NCI-H446 (cell line): Measurements from ENCODE around the gene AMPH.
A peak's percentile ranks its signal among the peaks of the same experiment; 100 is the strongest.

Source experiments
- DNase-seq, 2 experiments: peaks; one replicate each; lab custom pipeline; 2025; lab: John Stamatoyannopoulos, UW

The AMPH gene

GRCh38 chr7:38462819-38463218 is 168.4 kb downstream of the AMPH start:
- no peak for DNase-seq

DNA sequence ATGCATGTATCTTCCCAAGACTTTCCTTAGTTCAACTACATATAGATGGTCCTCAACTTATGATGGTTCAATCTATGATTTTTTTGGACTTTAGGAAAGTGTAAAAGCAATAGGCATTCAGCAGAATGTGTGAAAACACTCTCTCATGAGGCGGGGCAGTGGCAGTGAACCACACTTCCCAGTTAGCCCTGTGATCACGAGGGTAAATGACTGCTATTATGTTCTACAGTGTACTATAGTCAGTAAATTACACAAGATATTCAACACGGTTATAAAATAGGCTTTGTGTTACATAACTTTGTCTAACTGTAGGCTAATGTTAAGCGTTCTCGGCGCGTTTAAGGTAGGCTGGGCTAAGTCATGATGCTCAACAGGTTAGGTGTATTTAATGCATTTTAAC is 169.3 kb downstream of the AMPH start:
- DNase-seq, result no peak

DNA sequence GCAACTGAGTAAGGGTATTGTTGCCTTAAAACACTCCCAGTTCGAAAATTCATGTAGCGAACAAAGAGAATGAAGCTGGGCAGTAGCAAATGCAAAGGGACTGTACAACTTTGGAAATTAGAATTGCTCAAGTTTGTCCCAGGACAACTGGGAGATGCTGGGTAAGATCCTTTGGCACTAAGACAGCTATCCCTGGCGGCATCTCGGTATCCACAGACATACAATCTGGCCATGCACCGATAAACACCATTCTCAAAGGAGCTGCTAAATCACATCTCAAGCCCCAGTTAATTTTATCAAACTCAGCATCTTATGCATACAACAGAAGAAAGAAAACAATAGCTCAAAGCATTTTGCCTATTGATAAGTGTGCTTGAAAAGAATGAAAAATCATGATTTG is 177.3 kb downstream of the AMPH start:
- DNase-seq, result peak in 1 of 2 experiments; percentile 53

GRCh38 chr7:38453168-38453567 is 178.0 kb downstream of the AMPH start:
- no peak for DNase-seq

GRCh38 chr7:38452681-38453108 is 178.5 kb downstream of the AMPH start:
- DNase-seq, result peak in 1 of 2 experiments; percentile 72

DNA sequence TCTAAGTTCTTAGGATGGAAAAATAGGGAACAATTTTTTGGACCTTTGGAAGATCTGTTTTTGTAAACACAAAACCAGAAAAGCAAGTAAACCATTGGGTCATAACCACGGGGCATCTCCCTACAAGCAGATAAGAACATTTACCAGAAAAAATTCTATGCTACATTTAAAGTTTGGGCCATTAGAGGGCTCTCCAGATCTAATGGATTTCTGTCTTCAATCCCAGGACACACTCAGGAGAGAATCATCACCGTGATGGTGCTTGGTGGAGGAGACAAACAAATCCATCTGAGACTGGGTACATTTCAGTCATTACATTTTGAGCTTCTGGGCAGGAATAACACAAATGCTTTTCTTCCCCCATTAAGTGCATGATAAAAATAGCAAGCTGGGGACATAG is 179.3 kb downstream of the AMPH start:
- DNase-seq, result peak; percentile 22 to 72

GRCh38 chr7:38448584-38449234 is 182.5 kb downstream of the AMPH start:
- DNase-seq, result no peak

DNA sequence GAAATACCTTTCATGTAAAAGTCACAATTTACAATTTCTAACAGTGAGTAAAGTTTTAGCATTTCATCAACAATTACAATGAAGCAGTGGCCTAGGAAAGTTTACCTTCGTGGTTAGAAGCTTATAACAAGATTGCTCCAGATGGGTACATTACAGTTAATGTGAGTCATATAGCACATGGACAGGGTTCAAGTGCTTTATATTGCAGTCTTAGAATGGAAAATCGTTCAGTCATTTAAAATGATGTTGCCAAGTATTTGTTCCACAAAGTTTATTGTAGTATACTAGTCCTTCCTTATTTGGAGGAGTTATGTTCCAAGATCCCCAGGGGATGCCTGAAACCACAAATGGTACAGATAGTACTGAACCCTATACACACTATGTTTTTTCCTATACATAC is 183.1 kb downstream of the AMPH start:
- no peak for DNase-seq

DNA sequence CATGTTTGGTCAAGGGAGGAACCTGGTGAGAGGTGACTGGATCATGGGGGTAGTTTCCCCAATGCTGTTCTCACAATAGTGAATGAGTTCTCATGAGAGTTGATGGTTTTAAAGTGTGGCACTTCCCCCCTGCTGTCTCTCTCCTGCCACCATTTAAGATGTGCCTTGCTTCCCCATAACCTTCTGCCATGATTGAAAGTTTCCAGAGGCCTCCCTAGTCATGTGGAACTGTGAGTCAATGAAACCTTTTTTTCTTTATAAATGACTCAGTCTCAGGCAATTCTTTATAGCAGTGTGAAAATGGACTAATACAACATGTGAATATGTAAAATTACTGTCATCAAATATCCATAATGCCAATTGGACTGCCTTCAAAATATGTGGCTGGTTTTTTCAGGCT is 192.2 kb downstream of the AMPH start:
- DNase-seq, result no peak

DNA sequence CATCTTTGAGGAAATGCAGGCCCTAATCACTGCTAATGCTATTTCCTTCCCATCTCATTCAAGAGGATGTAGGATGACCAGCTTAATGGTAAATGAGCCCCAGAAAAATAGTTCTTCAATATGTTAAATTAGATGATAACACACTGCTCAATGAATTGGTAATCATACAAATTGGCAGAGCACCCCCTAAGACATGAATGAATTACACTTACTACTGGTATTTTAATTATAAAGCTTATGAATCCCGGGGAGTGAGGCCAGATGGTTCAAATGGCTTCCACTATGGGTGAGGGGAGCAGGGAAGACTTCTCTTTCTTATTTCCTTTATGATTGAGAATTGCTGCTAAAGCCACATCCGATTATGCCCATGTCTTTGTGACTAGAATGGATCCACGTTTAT is 198.5 kb downstream of the AMPH start:
- DNase-seq, result no peak

DNA sequence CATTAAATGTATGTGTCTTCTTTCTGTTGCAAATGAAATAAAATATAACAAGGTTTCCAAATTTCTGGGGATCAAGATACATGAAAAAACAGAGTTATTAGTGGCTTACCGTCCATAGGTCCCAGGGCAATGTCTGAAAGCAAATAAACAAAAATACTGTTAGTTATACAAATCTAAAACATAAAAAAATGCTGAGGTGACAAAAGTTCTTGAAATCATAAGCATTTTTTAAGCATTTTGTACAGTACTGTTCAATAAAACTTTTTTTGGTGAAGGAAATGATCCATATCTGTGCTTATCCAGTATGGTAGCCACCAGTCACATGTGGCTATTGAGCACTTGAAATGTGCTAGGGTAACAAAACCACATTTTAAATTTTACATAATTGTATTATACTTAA is 199.1 kb downstream of the AMPH start:
- no peak for DNase-seq

GRCh38 chr7:38429057-38429456 is 202.1 kb downstream of the AMPH start:
- DNase-seq, result no peak

GRCh38 chr7:38428041-38428440 is 203.1 kb downstream of the AMPH start:
- peak; percentile 83 to 94 for DNase-seq

GRCh38 chr7:38427279-38427955 is 203.8 kb downstream of the AMPH start:
- no peak for DNase-seq

DNA sequence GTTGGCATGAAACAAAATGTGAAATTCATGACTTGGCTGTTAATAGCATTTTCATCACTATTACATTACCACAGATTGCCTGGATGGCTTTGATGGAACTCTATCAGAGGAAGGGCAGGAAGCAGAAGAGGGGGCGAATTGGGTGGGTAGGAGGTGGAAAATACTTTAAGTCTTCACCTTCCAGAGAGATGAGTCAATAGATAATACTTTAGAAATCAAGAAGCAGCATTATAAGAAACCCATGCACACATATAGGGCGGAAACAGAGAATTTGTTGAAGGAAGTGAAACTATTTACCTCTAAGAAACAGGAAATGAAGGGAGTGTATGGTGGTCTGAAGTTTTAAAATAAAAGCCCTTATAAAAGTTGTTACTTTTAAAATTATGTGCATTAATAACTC is 205.7 kb downstream of the AMPH start:
- DNase-seq, result no peak

DNA sequence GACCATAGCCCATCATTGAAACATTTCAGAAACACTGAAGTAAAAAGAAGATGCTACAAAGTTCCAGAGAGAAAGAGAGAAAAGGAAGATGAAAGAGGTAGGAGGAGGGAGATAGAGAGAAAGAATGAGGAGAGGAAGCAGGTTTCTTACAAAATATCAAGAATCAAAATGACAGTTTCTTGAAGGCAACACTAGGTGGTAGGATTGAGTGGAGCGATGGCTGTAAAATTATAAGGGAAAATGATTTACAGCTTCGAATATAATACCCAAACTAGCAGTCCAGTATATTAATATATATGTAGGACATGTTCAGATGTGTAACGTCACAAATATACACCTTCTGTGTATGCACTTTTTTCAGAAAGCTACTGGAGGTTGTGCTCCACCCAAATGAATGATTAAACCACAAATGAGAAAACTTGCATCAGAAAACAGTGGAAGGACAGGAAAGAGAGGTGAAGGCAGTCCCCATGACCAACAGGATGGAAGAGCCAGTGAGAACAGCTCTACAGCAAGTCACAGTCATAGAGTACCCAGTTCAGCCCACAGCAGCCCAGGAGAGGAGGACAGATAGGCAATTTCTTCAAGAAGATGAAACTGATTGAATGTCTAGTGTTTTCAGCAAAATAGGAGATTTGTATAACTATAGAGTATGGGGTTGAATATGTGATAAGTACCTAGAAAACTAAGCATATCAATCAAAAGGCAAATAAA is 206.3 kb downstream of the AMPH start:
- no peak for DNase-seq

DNA sequence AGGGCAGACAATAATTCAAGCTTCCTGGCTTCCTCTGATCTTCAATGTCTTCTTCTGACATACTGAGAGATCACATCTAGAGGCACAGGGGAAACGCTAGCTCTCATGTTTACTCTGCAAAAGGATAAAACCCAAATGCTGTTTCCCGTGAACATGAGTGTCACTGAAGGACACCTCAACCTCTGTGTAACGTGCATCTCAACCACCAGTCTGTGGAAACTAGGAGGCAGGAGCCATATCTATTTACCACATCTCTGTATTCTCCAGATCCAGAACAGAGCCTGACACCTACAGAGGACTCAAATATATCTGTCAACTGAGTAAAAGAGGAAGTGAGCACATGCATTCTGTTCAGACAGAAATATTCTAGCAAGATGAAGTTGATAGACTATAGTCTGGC is 217.4 kb downstream of the AMPH start:
- no peak for DNase-seq

- no peak for DNase-seq
Observed at GRCh38 chr7:38411404-38411803, 219.8 kb downstream of the AMPH start.

DNA sequence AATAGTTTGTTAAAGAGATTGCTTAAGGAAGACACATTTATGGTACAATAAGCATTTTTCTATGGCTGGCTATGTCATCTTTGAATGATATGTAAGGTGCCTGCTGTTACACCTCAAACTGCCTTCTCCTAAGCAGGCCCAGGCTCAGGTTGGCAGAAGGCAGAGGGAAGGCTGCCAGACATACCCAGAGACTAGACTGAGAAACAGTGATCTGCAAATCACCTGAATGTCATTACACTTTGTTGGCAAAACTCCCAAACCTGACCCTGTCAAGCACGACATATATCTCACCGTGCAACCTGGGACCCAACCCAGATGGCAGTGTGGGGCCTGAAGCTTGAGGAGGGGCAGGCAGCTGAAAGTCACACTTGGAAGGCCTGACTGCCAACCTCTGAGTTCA is 221.1 kb downstream of the AMPH start:
- no peak for DNase-seq

- DNase-seq, result no peak
Observed at GRCh38 chr7:38409531-38409930, 221.6 kb downstream of the AMPH start.

DNA sequence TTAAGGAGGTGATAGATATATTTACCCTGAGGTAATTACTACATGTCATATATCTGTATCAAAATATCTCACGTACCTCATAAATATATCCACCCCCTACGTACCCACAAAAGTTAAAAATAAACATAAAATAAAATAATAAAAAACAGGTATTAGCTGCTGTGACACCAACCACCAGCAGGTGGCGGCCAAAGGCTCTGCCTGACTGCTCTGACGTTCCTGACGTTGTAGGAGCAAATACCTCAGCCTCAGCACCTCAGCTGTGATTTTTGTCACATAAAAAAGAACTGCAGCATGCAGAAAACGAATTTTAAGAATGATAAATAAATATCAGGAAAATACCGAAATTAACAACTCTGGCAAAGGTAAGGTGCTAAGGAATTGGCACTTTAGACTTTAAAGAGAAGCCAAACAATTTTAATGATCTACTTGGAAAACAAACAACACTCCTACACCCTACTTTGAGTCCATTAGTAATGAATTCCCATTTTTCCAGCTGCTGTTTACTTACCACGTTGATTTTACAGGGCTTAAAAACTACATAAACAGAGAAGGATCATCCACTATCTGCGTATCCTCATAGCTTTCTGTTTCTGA is 232.3 kb downstream of the AMPH start:
- peak in 1 of 2 experiments; percentile 55 for DNase-seq

GRCh38 chr7:38396852-38397251 is 234.3 kb downstream of the AMPH start:
- DNase-seq, result no peak
